HG02678 (cell line): ENCODE data around the gene ABHD12B.
"Not testable (repeated sequence)": the region's sequence is repeated elsewhere in the genome, so short reads cannot be mapped to it uniquely, and the experiment has no call there.

Source experiments
- ATAC-seq: cut with Tn5 transposase; IDR thresholded peaks from one replicate; pipeline ENCODE4 v1.9.1; 2021; ENCODE audit warnings: mild to moderate bottlenecking, moderate library complexity; ENCODE audit not compliant: unreplicated experiment

The ABHD12B gene

DNA sequence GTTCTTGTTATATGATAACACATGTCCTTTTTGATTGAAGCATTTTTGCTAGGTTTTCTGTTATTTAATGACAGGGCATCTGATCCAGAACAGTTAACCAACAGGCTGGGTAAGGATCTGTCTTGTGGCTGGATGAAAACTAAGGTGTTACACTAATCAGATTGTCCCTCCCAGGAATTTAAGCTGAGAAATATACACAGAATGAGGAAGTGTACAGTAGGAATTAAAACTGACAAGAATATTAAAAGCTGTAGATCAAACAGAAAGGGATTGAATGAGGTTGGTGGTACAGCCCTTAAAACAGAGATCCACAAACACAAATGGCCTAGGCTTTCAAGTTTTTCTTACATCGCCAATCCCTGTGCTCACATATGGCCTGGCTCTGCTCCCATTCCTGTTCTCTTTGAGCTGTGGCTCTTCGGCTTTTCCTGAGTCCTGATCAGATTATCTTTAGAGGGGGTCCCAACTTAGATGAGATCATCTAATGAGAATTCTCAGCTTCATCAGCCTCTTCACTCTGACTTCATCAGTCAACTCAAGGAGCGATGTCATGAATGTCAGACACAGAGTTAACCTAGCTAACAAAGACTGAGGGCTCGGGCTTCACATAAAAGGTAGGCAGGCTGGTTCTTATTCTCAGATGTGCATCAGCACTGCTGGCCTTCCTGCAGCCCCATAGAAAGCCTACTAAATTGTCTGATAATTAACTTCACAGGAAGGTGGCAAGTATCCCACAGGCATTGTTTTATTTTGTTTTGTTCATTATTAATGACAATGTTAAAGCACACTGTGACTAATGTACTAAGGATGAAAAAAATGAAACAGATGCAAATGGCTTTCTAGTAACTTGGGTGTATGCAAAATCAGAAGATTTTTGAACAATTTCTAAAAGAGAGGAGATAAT is 61.0 kb downstream of the ABHD12B start:
- no peak for ATAC-seq

GRCh38 chr14:50935126-50936015 is 63.5 kb downstream of the ABHD12B start:
- ATAC-seq = no peak

DNA sequence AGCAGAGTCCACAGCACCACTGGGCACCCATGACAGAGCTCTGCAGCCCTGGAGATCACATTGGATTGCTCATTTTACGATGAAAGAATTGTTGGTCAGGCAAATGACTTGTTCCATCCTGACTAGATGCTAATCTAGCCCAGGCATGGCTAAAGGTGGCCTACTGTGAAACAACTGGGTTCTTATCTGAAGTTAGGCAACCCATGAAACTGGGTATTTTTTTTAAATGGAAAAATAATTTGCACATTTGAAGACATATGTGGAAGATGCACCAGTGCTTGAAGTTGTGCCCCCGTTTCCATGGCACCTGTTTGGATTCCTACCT is 64.1 kb downstream of the ABHD12B start:
- ATAC-seq = no peak

DNA sequence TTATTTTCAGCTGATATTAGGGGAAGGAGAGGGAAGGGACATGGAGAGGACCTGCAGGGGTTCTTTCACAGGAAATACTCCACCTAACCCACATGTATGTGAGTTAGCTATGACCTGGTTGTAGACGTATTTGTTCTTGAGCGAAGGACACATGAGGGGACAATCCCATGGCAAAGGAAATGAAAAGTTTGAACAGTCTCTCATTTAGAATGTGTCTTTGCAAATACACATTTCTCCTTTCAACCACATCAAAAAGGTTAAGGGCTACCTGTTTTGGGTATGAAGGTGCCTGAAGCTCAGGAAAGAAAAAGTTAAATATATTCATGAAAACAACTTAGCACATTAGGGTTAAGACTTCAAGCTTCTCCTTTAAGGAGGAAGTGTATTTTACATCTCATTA is 65.0 kb downstream of the ABHD12B start:
- ATAC-seq = no peak

DNA sequence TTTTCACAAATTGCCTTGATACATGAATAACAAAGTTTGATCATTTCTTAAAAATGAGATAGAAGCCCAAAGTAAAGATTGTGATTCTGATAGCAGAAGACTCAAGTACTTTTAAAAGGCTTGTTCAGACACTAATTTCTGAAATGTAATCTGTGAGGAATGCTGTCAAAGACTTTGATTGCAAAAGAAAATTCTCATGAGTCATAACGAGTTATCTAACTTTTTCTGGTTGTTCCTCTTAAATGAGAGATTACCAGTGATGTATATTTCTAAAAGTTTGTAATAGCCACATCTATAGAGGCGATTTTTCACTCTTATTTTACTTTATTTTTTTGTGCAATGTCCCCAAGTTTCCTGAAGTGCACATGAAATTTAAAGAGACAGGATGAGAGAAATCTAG is 65.5 kb downstream of the ABHD12B start:
- ATAC-seq = no peak

DNA sequence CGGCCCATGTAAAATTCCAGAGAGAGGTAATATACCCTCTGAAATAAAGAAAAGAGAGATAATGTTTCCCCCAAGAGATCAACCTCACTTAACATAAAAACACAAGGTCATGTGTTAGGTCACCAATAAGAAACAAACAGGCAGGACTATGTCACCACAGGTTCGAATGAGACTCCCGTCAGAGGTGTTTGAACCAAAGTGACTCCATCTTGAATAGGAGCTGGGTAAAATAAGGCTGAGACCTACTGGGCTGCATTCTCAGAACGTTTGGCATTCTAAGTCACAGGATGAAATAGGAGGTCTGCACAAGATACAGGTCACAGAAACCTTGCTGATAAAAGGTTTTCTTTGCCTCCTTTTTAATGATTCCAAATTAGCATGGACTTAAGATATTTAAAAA is 65.9 kb downstream of the ABHD12B start:
- no peak for ATAC-seq

- no peak for ATAC-seq
Observed at GRCh38 chr14:50941151-50941550, 69.3 kb downstream of the ABHD12B start.

- not testable (repeated sequence) for ATAC-seq
Observed at GRCh38 chr14:50941638-50942037, 69.8 kb downstream of the ABHD12B start.

DNA sequence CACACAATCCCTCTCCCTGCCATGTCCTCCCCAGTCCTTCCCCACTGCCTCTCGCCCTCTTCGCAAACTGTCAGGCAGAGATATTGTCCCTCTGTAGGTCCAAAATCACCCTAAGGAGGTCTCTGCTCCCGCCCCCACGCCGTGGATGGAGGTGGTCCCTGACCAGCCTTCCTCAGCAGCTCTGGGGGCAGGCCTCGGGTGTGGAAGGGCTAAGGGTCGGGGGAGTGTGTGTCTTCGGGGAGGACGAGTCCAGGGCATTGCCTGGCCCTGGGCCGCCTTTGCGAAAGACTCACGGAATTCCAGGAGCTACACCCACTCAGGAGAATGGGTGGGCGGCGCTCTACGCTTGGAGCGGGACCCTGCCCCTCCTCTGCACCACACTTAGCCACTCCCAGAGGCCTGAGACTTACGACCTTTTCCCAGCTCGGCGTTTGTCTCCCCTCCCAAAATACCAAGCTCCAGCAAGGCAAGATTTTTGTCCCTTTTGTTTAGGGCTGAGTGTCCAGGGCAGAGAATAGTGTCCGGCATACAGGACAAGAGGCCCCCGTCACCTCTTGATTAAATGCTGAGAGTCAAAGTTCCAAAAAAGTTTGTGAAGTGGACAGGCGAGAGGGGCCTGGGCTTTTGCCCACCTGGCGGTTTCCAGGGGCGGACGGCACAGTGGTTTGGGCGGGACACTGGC is 71.5 kb downstream of the ABHD12B start:
- no peak for ATAC-seq

GRCh38 chr14:50943943-50944646 is 72.2 kb downstream of the ABHD12B start, which contains the start of gene PYGL:
Gene PYGL (minus strand): TSS chr14:50944483. CDS start chr14:50944403, 80 bp downstream.
- peak; percentile 73 for ATAC-seq

- peak; percentile 5 for ATAC-seq
Observed at GRCh38 chr14:50944647-50945413, 73.0 kb downstream of the ABHD12B start.

- ATAC-seq = no peak
Observed at GRCh38 chr14:50946234-50946935, 74.5 kb downstream of the ABHD12B start.

DNA sequence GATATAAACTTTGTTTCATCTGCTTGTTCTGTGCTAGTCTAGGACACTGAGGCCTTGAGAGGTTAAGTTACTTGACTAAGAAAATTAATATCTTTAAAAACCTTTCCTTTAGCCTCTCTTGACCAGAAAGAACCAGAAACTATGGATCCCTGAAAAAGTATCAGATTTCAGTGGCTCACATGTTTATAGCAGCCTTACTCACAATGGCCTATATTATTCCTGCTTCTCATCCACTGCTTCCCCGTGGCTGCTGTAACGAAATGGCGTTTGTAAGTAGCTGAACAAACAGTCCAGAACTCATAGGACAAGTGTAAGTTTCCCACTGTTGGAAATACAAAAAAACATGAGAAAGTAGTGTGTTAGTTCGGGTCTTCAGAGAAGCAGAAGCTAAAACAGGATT is 75.6 kb downstream of the ABHD12B start:
- ATAC-seq = no peak

- ATAC-seq = no peak
Observed at GRCh38 chr14:50948205-50948604, 76.4 kb downstream of the ABHD12B start.

- ATAC-seq = no peak
Observed at GRCh38 chr14:50951032-50951431, 79.2 kb downstream of the ABHD12B start.

DNA sequence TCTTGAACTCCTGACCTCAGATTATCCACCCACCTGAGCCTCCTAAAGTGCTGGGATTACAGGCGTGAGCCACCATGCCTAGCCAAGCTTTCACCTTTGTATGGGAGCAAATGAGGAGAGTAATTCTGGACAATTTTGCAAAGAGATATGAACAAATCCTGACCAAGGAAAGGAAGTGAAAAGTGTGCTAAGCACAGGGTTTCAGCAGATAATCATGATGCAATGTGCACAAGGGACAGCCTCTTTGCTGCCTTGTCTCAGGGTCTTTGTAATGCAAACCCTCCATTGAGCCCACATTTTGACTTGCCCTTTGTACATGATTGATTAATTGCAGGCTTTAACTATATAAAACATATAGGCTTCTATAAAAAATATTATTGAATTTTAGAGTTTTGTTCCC is 81.6 kb downstream of the ABHD12B start:
- ATAC-seq = no peak
